H9 (cell line): ENCODE data around the gene GPBAR1. TPM values are rescaled to one million over a fixed set of nuclear protein-coding genes. Genes with fewer than 3 reads are reported as not detected.

ENCODE experiments used
- DNase-seq: peaks from one replicate; pipeline ENCODE4 v3.0.0-alpha.2; 2017
- H2AFZ ChIP-seq: one replicate; pipeline ENCODE4 v1.6.1; 2013; ENCODE audit warnings: mild to moderate bottlenecking, low read length, control low read depth, moderate library complexity
- H2AK5ac ChIP-seq: 2 replicates; pipeline ENCODE4 v1.6.1; 2013; ENCODE audit warnings: low read length, control low read depth, mixed read lengths; ENCODE audit not compliant: insufficient read length
- H2BK120ac ChIP-seq: one replicate; pipeline ENCODE4 v1.6.1; 2013; ENCODE audit warnings: low read depth, mild to moderate bottlenecking, low read length, control low read depth, inconsistent platforms; ENCODE audit not compliant: poor library complexity, severe bottlenecking
- H2BK12ac ChIP-seq: 2 replicates; pipeline ENCODE4 v1.6.1; 2013; ENCODE audit warnings: low read length, control low read depth, mixed read lengths, low read depth; ENCODE audit not compliant: insufficient read length
- H2BK15ac ChIP-seq: 2 replicates; pipeline ENCODE4 v1.6.1; 2013; ENCODE audit warnings: low read depth, low read length, control low read depth
- H2BK20ac ChIP-seq: one replicate; pipeline ENCODE4 v1.6.1; 2013; ENCODE audit warnings: low read depth, mild to moderate bottlenecking, low read length, control low read depth, inconsistent platforms; ENCODE audit not compliant: poor library complexity, severe bottlenecking
- H2BK5ac ChIP-seq: 2 replicates; pipeline ENCODE4 v1.6.1; 2013; ENCODE audit warnings: low read length, control low read depth, mixed read lengths; ENCODE audit not compliant: insufficient read length
- H3K14ac ChIP-seq: 2 replicates; pipeline ENCODE4 v1.6.1; 2013; ENCODE audit warnings: low read length, control low read depth; ENCODE audit not compliant: insufficient read depth
- H3K18ac ChIP-seq: 2 replicates; pipeline ENCODE4 v1.6.1; 2013; ENCODE audit warnings: low read depth, mild to moderate bottlenecking, mixed read lengths, low read length, control low read depth; ENCODE audit not compliant: insufficient read length
- H3K23ac ChIP-seq: 2 replicates; pipeline ENCODE4 v1.6.1; 2013; ENCODE audit warnings: low read length, control low read depth, mixed read lengths, low read depth; ENCODE audit not compliant: insufficient read length
- H3K23me2 ChIP-seq: 2 replicates; pipeline ENCODE4 v1.6.1; 2013; ENCODE audit warnings: low read depth, mild to moderate bottlenecking, mixed read lengths, low read length, control low read depth; ENCODE audit not compliant: insufficient read length, poor library complexity, severe bottlenecking
- H3K27ac ChIP-seq: 2 replicates; pipeline ENCODE4 v1.5.1; 2013; ENCODE audit warnings: low read length, control low read depth, mixed read lengths, low read depth; ENCODE audit not compliant: insufficient read length
- H3K27me3 ChIP-seq: 2 replicates; pipeline ENCODE4 v1.6.1; 2013; ENCODE audit warnings: low read length, control low read depth, inconsistent platforms; ENCODE audit not compliant: insufficient read depth
- H3K4ac ChIP-seq: 2 replicates; pipeline ENCODE4 v1.6.1; 2013; ENCODE audit warnings: low read depth, mild to moderate bottlenecking, control low read depth, inconsistent platforms, low read length, moderate library complexity
- H3K4me1 ChIP-seq: 2 replicates; pipeline ENCODE4 v1.6.1; 2013; ENCODE audit warnings: low read length, control low read depth, inconsistent platforms; ENCODE audit not compliant: insufficient read depth
- H3K4me2 ChIP-seq: 2 replicates; pipeline ENCODE4 v1.6.1; 2013; ENCODE audit warnings: low read length, control low read depth, mixed read lengths; ENCODE audit not compliant: insufficient read length, insufficient read depth
- H3K56ac ChIP-seq: 2 replicates; pipeline ENCODE4 v1.6.1; 2013; ENCODE audit warnings: low read depth, mild to moderate bottlenecking, mixed read lengths, low read length, control low read depth; ENCODE audit not compliant: insufficient read length
- H3K79me1 ChIP-seq: 2 replicates; pipeline ENCODE4 v1.6.1; 2013; ENCODE audit warnings: low read depth, mild to moderate bottlenecking, moderate library complexity, low read length, control low read depth, inconsistent platforms; ENCODE audit not compliant: insufficient read depth, poor library complexity, severe bottlenecking
- H3K79me2 ChIP-seq: 2 replicates; pipeline ENCODE4 v1.6.1; 2013; ENCODE audit warnings: low read length, control low read depth, inconsistent platforms; ENCODE audit not compliant: insufficient read depth
- H3K9ac ChIP-seq: 2 replicates; pipeline ENCODE4 v1.6.1; 2013; ENCODE audit warnings: low read length, control low read depth, mixed read lengths; ENCODE audit not compliant: insufficient read length; ENCODE audit errors: extremely low read depth
- H3K9me3 ChIP-seq: one replicate; pipeline ENCODE4 v1.6.1; 2013; ENCODE audit warnings: low read depth, low read length, inconsistent platforms; ENCODE audit not compliant: control insufficient read depth
- H3T11ph ChIP-seq: one replicate; pipeline ENCODE4 v1.6.1; 2013; ENCODE audit warnings: mild to moderate bottlenecking, low read length, control low read depth, inconsistent platforms
- H4K20me1 ChIP-seq: one replicate; pipeline ENCODE4 v1.6.1; 2013; ENCODE audit not compliant: control insufficient read depth, insufficient read length, insufficient read depth
- H4K5ac ChIP-seq: 2 replicates; pipeline ENCODE4 v1.6.1; 2013; ENCODE audit warnings: low read depth, mild to moderate bottlenecking, mixed read lengths, low read length, control low read depth; ENCODE audit not compliant: insufficient read length
- H4K8ac ChIP-seq: replicated peaks from 2 replicates; pipeline ENCODE4 v1.6.1; 2013; ENCODE audit warnings: low read length, control low read depth, mixed read lengths, low read depth; ENCODE audit not compliant: insufficient read length
- H4K91ac ChIP-seq: 2 replicates; pipeline ENCODE4 v1.6.1; 2013; ENCODE audit warnings: low read depth, mild to moderate bottlenecking, moderate library complexity, mixed read lengths, low read length, control low read depth; ENCODE audit not compliant: insufficient read length
- H3K27ac Mint-ChIP-seq, 3 experiments: 2 replicates in 2 of 3; 3 replicates in 1 of 3; pipeline ENCODE4 v1.8.0; 2020 to 2021; ENCODE audit warnings: mixed read lengths in 3 of 3, mild to moderate bottlenecking in 1 of 3, moderate library complexity in 1 of 3
- H3K27me3 Mint-ChIP-seq: 2 replicates; pipeline ENCODE4 v1.8.0; 2021; ENCODE audit warnings: low read depth, mild to moderate bottlenecking, moderate library complexity, mixed read lengths
- H3K36me3 Mint-ChIP-seq, 3 experiments: 2 replicates in 2 of 3; 3 replicates in 1 of 3; pipeline ENCODE4 v1.8.0; 2020 to 2021; ENCODE audit warnings: low read depth in 3 of 3, mixed read lengths in 3 of 3; ENCODE audit not compliant: insufficient read depth in 1 of 3
- H3K4me1 Mint-ChIP-seq, 2 experiments: 2 replicates each; pipeline ENCODE4 v1.8.0; 2020; ENCODE audit warnings: mixed read lengths in 2 of 2
- H3K4me3 Mint-ChIP-seq, 2 experiments: 2 replicates in 1 of 2; 3 replicates in 1 of 2; pipeline ENCODE4 v1.8.0; 2020 to 2021; ENCODE audit warnings: mild to moderate bottlenecking in 2 of 2, mixed read lengths in 2 of 2, moderate library complexity in 1 of 2
- H3K9me3 Mint-ChIP-seq, 2 experiments: 2 replicates in 1 of 2; 3 replicates in 1 of 2; pipeline ENCODE4 v1.8.0; 2020; ENCODE audit warnings: mild to moderate bottlenecking in 2 of 2, mixed read lengths in 2 of 2, moderate library complexity in 1 of 2
- WGBS: extraction: QIAGEN DNeasy Blood & Tissue Kit; methylation state at CpG from one replicate; pipeline ENCODE4 v1.1.7; 2013; ENCODE audit warnings: missing lambda C conversion rate, low lambda C conversion rate, mixed read lengths; ENCODE audit not compliant: insufficient read length; ENCODE audit errors: extremely low coverage; 5-methylcytosine and 5-hydroxymethylcytosine counted together
- total RNA-seq: library from RNA; stranded (reverse); gene quantifications from 2 replicates; pipeline ENCODE4 v1.2.1, GENCODE V29; 2021
- TF ChIP-seq, protein P1 (sequence below): fragments of 200-600 bp; sonication (generic); conservative IDR thresholded peaks from 3 replicates; pipeline ENCODE4 v1.8.0; 2021; ENCODE audit warnings: antibody characterized with exemption, mild to moderate bottlenecking

Gene GPBAR1
- total RNA-seq, 1 experiment from 2014 or later, result 0.44 TPM

DNA sequence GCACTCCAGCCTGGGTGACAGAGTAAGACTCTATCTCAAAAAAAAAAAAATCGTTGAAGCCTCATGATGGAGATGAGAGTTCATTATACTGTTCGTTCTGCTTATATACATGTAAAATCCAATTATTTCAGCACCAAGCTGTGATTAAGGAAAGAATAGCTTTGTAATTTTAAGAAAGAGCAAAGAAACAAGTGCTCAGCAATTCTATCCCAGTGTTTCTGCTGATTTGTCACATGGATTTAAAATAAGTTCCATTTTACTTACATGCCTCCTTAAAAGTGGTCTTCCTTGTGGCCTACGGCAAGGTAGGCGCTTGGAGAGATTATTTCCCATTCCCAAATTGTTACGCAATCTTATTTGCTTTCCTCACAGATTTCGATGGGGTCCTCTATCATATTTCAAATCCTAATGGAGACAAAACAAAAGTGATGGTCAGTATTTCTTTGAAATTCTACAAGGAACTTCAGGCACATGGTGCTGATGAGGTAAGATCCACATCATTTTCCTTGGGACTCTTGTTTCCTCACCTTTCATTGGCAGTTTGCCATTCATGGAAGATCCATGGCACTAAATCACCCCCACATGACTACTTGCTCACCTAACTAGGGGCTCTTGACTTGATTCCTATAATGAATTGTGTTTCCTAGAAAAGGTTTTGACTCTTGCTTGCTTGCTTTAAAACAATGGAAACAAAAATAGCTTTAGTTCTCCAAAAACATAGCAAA is 32.3 kb upstream of the GPBAR1 start:
- DNase-seq, result no peak
- H3K27ac ChIP-seq, result no peak overlapping the region
- no peak overlapping the region for H2BK12ac ChIP-seq
- H4K8ac ChIP-seq, result no peak overlapping the region
- no peaks in the 10 kb centered on the region for H3K27me3 Mint-ChIP-seq
- no peak overlapping the region for H3K18ac ChIP-seq
- H3K36me3 Mint-ChIP-seq, result peaks cover 34 to 85% (median 77%) of the 10 kb centered on the region in 3 experiments
- H3K23me2 ChIP-seq, result no peaks in the 10 kb centered on the region
- H2BK20ac ChIP-seq, result no peak overlapping the region
- H4K91ac ChIP-seq, result no peak overlapping the region
- H2BK120ac ChIP-seq, result no peak overlapping the region
- no peak overlapping the region for H2AK5ac ChIP-seq
- no peak overlapping the region for H3K4me2 ChIP-seq
- no peaks in the 10 kb centered on the region for H3K9me3 Mint-ChIP-seq
- H3K79me1 ChIP-seq, result peaks cover 5% of the 10 kb centered on the region
- H3K9me3 ChIP-seq, result no peaks in the 10 kb centered on the region
- H3K27me3 ChIP-seq, result no peaks in the 10 kb centered on the region
- H3K4ac ChIP-seq, result no peak overlapping the region
- peaks cover 5% of the 10 kb centered on the region; the same call in 1 of the 2 replicates for H3K79me2 ChIP-seq
- no peak overlapping the region for H3T11ph ChIP-seq
- H3K4me3 Mint-ChIP-seq, result no peak overlapping the region
- no peak overlapping the region for H2AFZ ChIP-seq
- H4K20me1 ChIP-seq, result no peaks in the 10 kb centered on the region
- H3K14ac ChIP-seq, result no peak overlapping the region
- no peak overlapping the region for H2BK5ac ChIP-seq
- no peaks in the 10 kb centered on the region for H3K4me1 ChIP-seq
- no peak overlapping the region for H4K5ac ChIP-seq
- H3K56ac ChIP-seq, result no peak overlapping the region
- WGBS, result no CpG with 5 or more reads among the region's 6 CpGs
- TF ChIP-seq, protein P1, sequence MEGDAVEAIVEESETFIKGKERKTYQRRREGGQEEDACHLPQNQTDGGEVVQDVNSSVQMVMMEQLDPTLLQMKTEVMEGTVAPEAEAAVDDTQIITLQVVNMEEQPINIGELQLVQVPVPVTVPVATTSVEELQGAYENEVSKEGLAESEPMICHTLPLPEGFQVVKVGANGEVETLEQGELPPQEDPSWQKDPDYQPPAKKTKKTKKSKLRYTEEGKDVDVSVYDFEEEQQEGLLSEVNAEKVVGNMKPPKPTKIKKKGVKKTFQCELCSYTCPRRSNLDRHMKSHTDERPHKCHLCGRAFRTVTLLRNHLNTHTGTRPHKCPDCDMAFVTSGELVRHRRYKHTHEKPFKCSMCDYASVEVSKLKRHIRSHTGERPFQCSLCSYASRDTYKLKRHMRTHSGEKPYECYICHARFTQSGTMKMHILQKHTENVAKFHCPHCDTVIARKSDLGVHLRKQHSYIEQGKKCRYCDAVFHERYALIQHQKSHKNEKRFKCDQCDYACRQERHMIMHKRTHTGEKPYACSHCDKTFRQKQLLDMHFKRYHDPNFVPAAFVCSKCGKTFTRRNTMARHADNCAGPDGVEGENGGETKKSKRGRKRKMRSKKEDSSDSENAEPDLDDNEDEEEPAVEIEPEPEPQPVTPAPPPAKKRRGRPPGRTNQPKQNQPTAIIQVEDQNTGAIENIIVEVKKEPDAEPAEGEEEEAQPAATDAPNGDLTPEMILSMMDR, result no peak
- H3K9ac ChIP-seq, result no peak overlapping the region
- no peaks in the 10 kb centered on the region for H3K4me1 Mint-ChIP-seq
- no peak overlapping the region for H3K27ac Mint-ChIP-seq
- no peak overlapping the region for H3K23ac ChIP-seq
- H2BK15ac ChIP-seq, result no peak overlapping the region
